GM23248 (cell line): Measurements from ENCODE around the gene RAI2. TPM values are rescaled to one million over a fixed set of nuclear protein-coding genes. Genes with fewer than 3 reads are reported as not detected.

Source experiments
- DNase-seq: peaks from one replicate; pipeline ENCODE4 v3.0.0-alpha.2; 2015
- H2AFZ ChIP-seq: fragments of 200-600 bp; sonication (generic); 2 replicates; pipeline ENCODE4 v1.6.1; 2016; ENCODE audit warnings: antibody characterized with exemption
- H3F3A ChIP-seq: fragments of 200-600 bp; sonication (generic); 2 replicates; pipeline ENCODE4 v1.6.1; 2016; ENCODE audit warnings: mild to moderate bottlenecking, antibody characterized with exemption, mixed run types; ENCODE audit not compliant: insufficient read depth
- H3K27ac ChIP-seq: fragments of 200-600 bp; sonication (generic); 2 replicates; pipeline ENCODE4 v1.5.1; 2016; ENCODE audit warnings: mild to moderate bottlenecking
- H3K27me3 ChIP-seq: fragments of 200-600 bp; sonication (generic); replicated peaks from 2 replicates; pipeline ENCODE4 v1.6.1; 2016; ENCODE audit warnings: mild to moderate bottlenecking; ENCODE audit not compliant: insufficient read depth
- H3K36me3 ChIP-seq: fragments of 200-600 bp; sonication (generic); 2 replicates; pipeline ENCODE4 v1.6.1; 2016; ENCODE audit warnings: low read depth, mild to moderate bottlenecking
- H3K4me1 ChIP-seq: fragments of 200-600 bp; sonication (generic); 2 replicates; pipeline ENCODE4 v1.6.1; 2016; ENCODE audit warnings: mild to moderate bottlenecking; ENCODE audit not compliant: insufficient read depth
- H3K4me2 ChIP-seq: fragments of 200-600 bp; sonication (generic); one replicate; pipeline ENCODE4 v1.6.1; 2016; ENCODE audit warnings: mild to moderate bottlenecking; ENCODE audit not compliant: unreplicated experiment
- H3K4me3 ChIP-seq: fragments of 200-600 bp; sonication (generic); 2 replicates; pipeline ENCODE4 v1.5.1; 2016; ENCODE audit warnings: mild to moderate bottlenecking
- H3K79me2 ChIP-seq: fragments of 200-600 bp; sonication (generic); 2 replicates; pipeline ENCODE4 v1.6.1; 2016; ENCODE audit warnings: mild to moderate bottlenecking; ENCODE audit not compliant: insufficient read depth
- H3K9ac ChIP-seq: fragments of 200-600 bp; sonication (generic); 2 replicates; pipeline ENCODE4 v1.6.1; 2016; ENCODE audit warnings: mild to moderate bottlenecking
- H3K9me2 ChIP-seq: fragments of 200-600 bp; sonication (generic); 2 replicates; pipeline ENCODE4 v1.6.1; 2016; ENCODE audit warnings: mixed run types, mild to moderate bottlenecking, moderate library complexity; ENCODE audit not compliant: insufficient read depth
- H3K9me3 ChIP-seq: fragments of 200-600 bp; sonication (generic); one replicate; pipeline ENCODE4 v1.6.1; 2017; ENCODE audit warnings: low read depth
- H4K20me1 ChIP-seq: fragments of 200-600 bp; sonication (generic); 2 replicates; pipeline ENCODE4 v1.6.0; 2016; ENCODE audit not compliant: insufficient read depth
- EZH2 ChIP-seq: fragments of 200-600 bp; sonication (generic); IDR thresholded peaks from 2 replicates; pipeline ENCODE4 v1.6.1; 2018; ENCODE audit warnings: antibody characterized with exemption, mild to moderate bottlenecking; ENCODE audit not compliant: insufficient read depth, poor library complexity, severe bottlenecking
- EZH2phosphoT487 ChIP-seq: fragments of 200-600 bp; sonication (generic); IDR thresholded peaks from 2 replicates; pipeline ENCODE4 v1.6.1; 2018; ENCODE audit warnings: antibody characterized with exemption, moderate library complexity, mild to moderate bottlenecking, low read depth; ENCODE audit not compliant: insufficient read depth
- WGBS, 2 experiments: methylation state at CpG; one replicate each; pipeline ENCODE4 v1.1.6; 2015 to 2017; ENCODE audit warnings: low lambda C conversion rate in 2 of 2, low coverage in 1 of 2; ENCODE audit errors: missing lambda C conversion rate in 2 of 2; 5-methylcytosine and 5-hydroxymethylcytosine counted together
- in situ Hi-C: fragments of 300-500 bp; cut with MboI; formaldehyde crosslinking; loops from 2 replicates; pipeline ENCODE4 v1.15.0; 2020
- polyA plus RNA-seq: library from polyadenylated mRNA; unstranded; fragments of >200 nt; fragmentation: Nextera tagmentation; extraction: Ambion mirVana; gene quantifications from 2 replicates; pipeline ENCODE4 v1.2.1, GENCODE V29; 2016
- total RNA-seq: library from RNA; depleted of rRNA; stranded (reverse); fragments of >200 nt; shearing (Covaris generic); gene quantifications from 2 replicates; pipeline ENCODE4 v1.2.3, GENCODE V29; 2014

RAI2 gene
- total and polyA plus RNA-seq, 2 experiments from 2014 or later: not detected

GRCh38 chrX:17814059-17814458 lies 47.0 kb downstream of the RAI2 start:
- Histone ChIP-seq H3K36me3 (no peaks in the 10 kb centered on the region), H3K9me2 (no peaks in the 10 kb centered on the region), H3K4me3 (no peak overlapping the region), H3K9me3 (no peaks in the 10 kb centered on the region), H4K20me1 (no peaks in the 10 kb centered on the region), H2AFZ (no peak overlapping the region), H3K27me3 (no peaks in the 10 kb centered on the region), H3F3A (peaks cover 3% of the 10 kb centered on the region; the same call in 1 of the 2 replicates), H3K4me1 (peaks cover 4% of the 10 kb centered on the region), H3K4me2 (no peak overlapping the region), H3K79me2 (no peaks in the 10 kb centered on the region), H3K9ac (no peak overlapping the region), H3K27ac (no peak overlapping the region)
- peak; percentile 19 for DNase-seq
- TF ChIP-seq EZH2: no peak
- TF ChIP-seq EZH2phosphoT487: no peak
- in situ Hi-C loops: no loop called here
- WGBS, 2 experiments: 35 to 37% methylated on average over 3 of the region's 3 CpGs

GRCh38 chrX:17813277-17813676 lies 47.8 kb downstream of the RAI2 start:
- Histone ChIP-seq H3F3A (peaks cover 3% of the 10 kb centered on the region; the same call in 1 of the 2 replicates), H3K9ac (no peak overlapping the region), H3K4me2 (no peak overlapping the region), H3K4me3 (no peak overlapping the region), H4K20me1 (no peaks in the 10 kb centered on the region), H3K27ac (no peak overlapping the region), H3K79me2 (no peaks in the 10 kb centered on the region), H2AFZ (no peak overlapping the region), H3K9me2 (no peaks in the 10 kb centered on the region), H3K4me1 (peaks cover 4% of the 10 kb centered on the region), H3K9me3 (no peaks in the 10 kb centered on the region), H3K27me3 (no peaks in the 10 kb centered on the region), H3K36me3 (no peaks in the 10 kb centered on the region)
- TF ChIP-seq EZH2: no peak
- WGBS, 2 experiments: 85 to 88% methylated on average over 3 of the region's 3 CpGs
- DNase-seq: no peak
- in situ Hi-C loops: no loop called here

- Histone ChIP-seq H3K9me2 (no peaks in the 10 kb centered on the region), H3K79me2 (no peaks in the 10 kb centered on the region), H3K9me3 (no peaks in the 10 kb centered on the region), H3K4me2 (no peak overlapping the region), H3K4me1 (peaks cover 4% of the 10 kb centered on the region), H3K36me3 (no peaks in the 10 kb centered on the region), H3K27me3 (no peaks in the 10 kb centered on the region), H3K9ac (no peak overlapping the region), H3K4me3 (no peak overlapping the region), H4K20me1 (no peaks in the 10 kb centered on the region), H3K27ac (no peak overlapping the region), H2AFZ (no peak overlapping the region), H3F3A (peaks cover 3% of the 10 kb centered on the region; the same call in 1 of the 2 replicates)
- peak; percentile 30 for DNase-seq
- WGBS, 2 experiments: 0 to 10% methylated on average over 1 of the region's 1 CpG
- in situ Hi-C loops: no loop called here
- TF ChIP-seq EZH2: no peak
- no peak for TF ChIP-seq EZH2phosphoT487
Measured at GRCh38 chrX:17812763-17813162, 48.3 kb downstream of the RAI2 start.

GRCh38 chrX:17809984-17810383 lies 51.1 kb downstream of the RAI2 start:
- Histone ChIP-seq H2AFZ (no peak overlapping the region), H4K20me1 (no peaks in the 10 kb centered on the region), H3K79me2 (no peaks in the 10 kb centered on the region), H3K9me3 (no peaks in the 10 kb centered on the region), H3K4me1 (peaks cover 4% of the 10 kb centered on the region), H3K36me3 (no peaks in the 10 kb centered on the region), H3K27me3 (no peaks in the 10 kb centered on the region), H3K4me2 (no peak overlapping the region), H3F3A (peaks cover 3% of the 10 kb centered on the region; the same call in 1 of the 2 replicates), H3K27ac (no peak overlapping the region), H3K4me3 (no peak overlapping the region), H3K9ac (no peak overlapping the region), H3K9me2 (no peaks in the 10 kb centered on the region)
- in situ Hi-C loops: no loop called here
- 29 to 42% methylated on average over 4 to 6 of the region's 6 CpGs for WGBS, 2 experiments
- no peak for DNase-seq
- no peak for TF ChIP-seq EZH2
- TF ChIP-seq EZH2phosphoT487: no peak

- no peak for TF ChIP-seq EZH2
- no peak for TF ChIP-seq EZH2phosphoT487
- Histone ChIP-seq H3K36me3 (no peaks in the 10 kb centered on the region), H3K27me3 (no peaks in the 10 kb centered on the region), H3K9me3 (no peaks in the 10 kb centered on the region), H3K4me3 (no peak overlapping the region), H3K4me1 (peaks cover 2% of the 10 kb centered on the region), H3K4me2 (no peak overlapping the region), H3K9me2 (no peaks in the 10 kb centered on the region), H3F3A (peaks cover 1% of the 10 kb centered on the region; the same call in 1 of the 2 replicates), H3K27ac (no peak overlapping the region), H4K20me1 (no peaks in the 10 kb centered on the region), H3K79me2 (no peaks in the 10 kb centered on the region), H3K9ac (no peak overlapping the region), H2AFZ (no peak overlapping the region)
- DNase-seq: no peak
- in situ Hi-C loops: no loop called here
- WGBS, 2 experiments: 66 to 74% methylated on average over 4 of the region's 4 CpGs
Measured at GRCh38 chrX:17809273-17809672, 51.8 kb downstream of the RAI2 start.
